GM12891 (cell line): ENCODE results near the gene PLA2G4F.

ENCODE experiments used
- DNase-seq: peaks from one replicate; pipeline ENCODE4 v3.0.0; 2011; ENCODE audit warnings: low spot score; ENCODE audit not compliant: insufficient read length
- FAIRE-seq: peaks from 2 replicates; lab custom pipeline; 2011; peaks lifted over from hg19 to GRCh38; lab: Jason Lieb, UNC
- PAX5 ChIP-seq: IDR thresholded peaks from 2 replicates; pipeline ENCODE4 v1.6.1; 2011; ENCODE audit warnings: low read length, moderate library complexity, mild to moderate bottlenecking; ENCODE audit not compliant: insufficient read depth, severe bottlenecking
- POLR2A ChIP-seq: IDR thresholded peaks from 2 replicates; pipeline ENCODE4 v1.6.1; 2011; ENCODE audit warnings: low read depth, low read length, control low read depth
- POLR2AphosphoS5 ChIP-seq: IDR thresholded peaks from 2 replicates; pipeline ENCODE4 v1.6.1; 2011; ENCODE audit warnings: low read depth, low read length, control low read depth
- POU2F2 ChIP-seq: IDR thresholded peaks from 2 replicates; pipeline ENCODE4 v1.6.1; 2011; ENCODE audit warnings: low read depth, mild to moderate bottlenecking, control low read depth, low read length, moderate library complexity
- SPI1 ChIP-seq: IDR thresholded peaks from 2 replicates; pipeline ENCODE4 v1.6.1; 2011; ENCODE audit warnings: low read depth, low read length, control low read depth
- TAF1 ChIP-seq: IDR thresholded peaks from 2 replicates; pipeline ENCODE4 v1.6.1; 2011; ENCODE audit warnings: low read depth, low read length, control low read depth

Gene PLA2G4F

GRCh38 chr15:42154212-42154941 lies 2.1 kb downstream of the PLA2G4F start:
- no peak for TF ChIP-seq POLR2A
- no peak for TF ChIP-seq POU2F2
- no peak for TF ChIP-seq TAF1
- no peak for TF ChIP-seq SPI1
- no peak for TF ChIP-seq PAX5
- TF ChIP-seq POLR2AphosphoS5 = no peak
- no peak for FAIRE-seq
- DNase-seq = no peak

GRCh38 chr15:42153874-42154211 lies 2.6 kb downstream of the PLA2G4F start:
- TF ChIP-seq POLR2AphosphoS5 = no peak
- no peak for TF ChIP-seq POU2F2
- TF ChIP-seq POLR2A = no peak
- TF ChIP-seq PAX5 = no peak
- TF ChIP-seq TAF1 = no peak
- no peak for TF ChIP-seq SPI1
- DNase-seq = no peak
- no peak for FAIRE-seq

GRCh38 chr15:42152921-42153698 lies 3.3 kb downstream of the PLA2G4F start:
- FAIRE-seq = no peak

GRCh38 chr15:42152196-42152920 lies 4.1 kb downstream of the PLA2G4F start:
- TF ChIP-seq POLR2AphosphoS5 = no peak
- TF ChIP-seq TAF1 = no peak
- no peak for TF ChIP-seq PAX5
- no peak for TF ChIP-seq POU2F2
- no peak for TF ChIP-seq POLR2A
- no peak for TF ChIP-seq SPI1
- DNase-seq (no peak), FAIRE-seq (no peak)

More at GRCh38 chr15:42152921-42153698, 3.3 kb downstream of the PLA2G4F start:
- DNase-seq = no peak
- TF ChIP-seq POLR2AphosphoS5 (no peak), SPI1 (no peak), TAF1 (no peak), POLR2A (no peak), PAX5 (no peak), POU2F2 (no peak)

GRCh38 chr15:42151736-42152135 lies 4.7 kb downstream of the PLA2G4F start:
- DNase-seq (no peak), FAIRE-seq (no peak)
- no peak for TF ChIP-seq PAX5
- TF ChIP-seq SPI1 = no peak
- TF ChIP-seq POU2F2 = no peak
- no peak for TF ChIP-seq TAF1
- no peak for TF ChIP-seq POLR2AphosphoS5
- no peak for TF ChIP-seq POLR2A

- FAIRE-seq (no peak), DNase-seq (no peak)
- TF ChIP-seq POLR2A = no peak
- TF ChIP-seq POLR2AphosphoS5 = no peak
- no peak for TF ChIP-seq PAX5
- no peak for TF ChIP-seq SPI1
Measured at GRCh38 chr15:42151141-42151561, 5.3 kb downstream of the PLA2G4F start.

- FAIRE-seq = no peak
- TF ChIP-seq PAX5 = no peak
- TF ChIP-seq TAF1 = no peak
- TF ChIP-seq POLR2AphosphoS5 = no peak
- TF ChIP-seq SPI1 = no peak
- TF ChIP-seq POU2F2 = no peak
- no peak for TF ChIP-seq POLR2A
- no peak for DNase-seq
Measured at GRCh38 chr15:42150219-42150970, 6.0 kb downstream of the PLA2G4F start.

GRCh38 chr15:42149493-42150218 lies 6.8 kb downstream of the PLA2G4F start:
- no peak for TF ChIP-seq POLR2AphosphoS5
- TF ChIP-seq SPI1 = no peak
- no peak for TF ChIP-seq TAF1
- TF ChIP-seq PAX5 = no peak
- no peak for TF ChIP-seq POLR2A
- no peak for TF ChIP-seq POU2F2
- no peak for DNase-seq
- FAIRE-seq = no peak
